GM12878 (cell line): Measurements from ENCODE around the gene MAN1A1. TPM values are rescaled to one million over a fixed set of nuclear protein-coding genes. Genes with fewer than 3 reads are reported as not detected.

Experiments used
- BCL3 ChIP-seq: IDR thresholded peaks from 2 replicates; pipeline ENCODE4 v1.6.1; 2011; ENCODE audit warnings: borderline replicate concordance, low read depth, mild to moderate bottlenecking, moderate library complexity, low read length; ENCODE audit not compliant: insufficient read depth, poor library complexity, severe bottlenecking
- CBX3 ChIP-seq: fragments of 200-600 bp; sonication (generic); IDR thresholded peaks from 2 replicates; pipeline ENCODE4 v1.6.1; 2016; ENCODE audit warnings: low read depth, borderline replicate concordance
- IRF3 ChIP-seq: fragments of 450-650 bp; IDR thresholded peaks from 2 replicates; pipeline ENCODE4 v1.6.1; 2014; ENCODE audit warnings: mild to moderate bottlenecking
- IRF5 ChIP-seq: fragments of 450-650 bp; IDR thresholded peaks from 2 replicates; pipeline ENCODE4 v1.6.1; 2017; ENCODE audit warnings: borderline replicate concordance
- KDM1A ChIP-seq: fragments of 200-600 bp; sonication (generic); IDR thresholded peaks from 2 replicates; pipeline ENCODE4 v1.6.1; 2016; ENCODE audit warnings: borderline replicate concordance
- NFXL1 ChIP-seq: fragments of 450-650 bp; IDR thresholded peaks from 2 replicates; pipeline ENCODE4 v1.6.1; 2017; ENCODE audit warnings: antibody characterized with exemption, mild to moderate bottlenecking, borderline replicate concordance
- polyA plus RNA-seq, 11 experiments: library from polyadenylated mRNA; depleted of rRNA in 4 of 11; unstranded in 6 of 11; stranded (reverse) in 5 of 11; fragments of >200 nt; fragmentation: Nextera tagmentation in 4 of 11; fragmentation: Illumina TruSeq in 1 of 11; extraction: Ambion mirVana in 4 of 11; extraction: Trizol in 1 of 11; gene quantifications; 1 replicate in 1 of 11; 2 replicates in 10 of 11; pipeline versions ENCODE4 v1.2.1 to v1.2.3, GENCODE V29; 2011 to 2016; ENCODE audit warnings: inconsistent platforms in 2 of 11, missing spikeins in 2 of 11, low read depth in 1 of 11
- total RNA-seq, 4 experiments: library from RNA; depleted of rRNA in 3 of 4; stranded (reverse); fragments of >200 nt in 3 of 4; fragmentation: Illumina TruSeq in 1 of 4; extraction: Trizol in 1 of 4; gene quantifications; 2 replicates each; pipeline versions ENCODE4 v1.2.1 to v1.2.3, GENCODE V29; 2013 to 2021

MAN1A1 gene
- total and polyA plus RNA-seq, 10 of the 15 experiments (the other 5 are each of a cell fraction or from before 2014, with no cell fraction given) = 5.4 to 28.1 (median 19.5) TPM

GRCh38 chr6:119342430-119342829 lies 7.1 kb downstream of the MAN1A1 start (continued):
- TF ChIP-seq NFXL1 = no peak
- no peak for TF ChIP-seq IRF5
- TF ChIP-seq BCL3 = no peak
- TF ChIP-seq IRF3 = no peak
- TF ChIP-seq CBX3 = no peak
- no peak for TF ChIP-seq KDM1A
